IPS-15b (cell line): Measurements from ENCODE around the gene FCN2.

Experiments used
- H3K27me3 ChIP-seq: one replicate; pipeline ENCODE4 v1.6.1; 2013; ENCODE audit warnings: low read length; ENCODE audit not compliant: control insufficient read depth, insufficient read depth
- H3K36me3 ChIP-seq: one replicate; pipeline ENCODE4 v1.6.1; 2013; ENCODE audit warnings: low read length; ENCODE audit not compliant: control insufficient read depth, insufficient read depth
- H3K4me1 ChIP-seq: one replicate; pipeline ENCODE4 v1.6.1; 2013; ENCODE audit warnings: mild to moderate bottlenecking, low read length; ENCODE audit not compliant: control insufficient read depth, insufficient read depth
- H3K4me3 ChIP-seq: one replicate; pipeline ENCODE4 v1.5.1; 2013; ENCODE audit warnings: low read depth, low read length
- H3K9ac ChIP-seq: one replicate; pipeline ENCODE4 v1.6.1; 2013; ENCODE audit warnings: low read depth, mild to moderate bottlenecking, low read length
- H3K9me3 ChIP-seq: one replicate; pipeline ENCODE4 v1.6.1; 2013; ENCODE audit warnings: mild to moderate bottlenecking, low read length; ENCODE audit not compliant: control insufficient read depth, insufficient read depth

Gene FCN2

DNA sequence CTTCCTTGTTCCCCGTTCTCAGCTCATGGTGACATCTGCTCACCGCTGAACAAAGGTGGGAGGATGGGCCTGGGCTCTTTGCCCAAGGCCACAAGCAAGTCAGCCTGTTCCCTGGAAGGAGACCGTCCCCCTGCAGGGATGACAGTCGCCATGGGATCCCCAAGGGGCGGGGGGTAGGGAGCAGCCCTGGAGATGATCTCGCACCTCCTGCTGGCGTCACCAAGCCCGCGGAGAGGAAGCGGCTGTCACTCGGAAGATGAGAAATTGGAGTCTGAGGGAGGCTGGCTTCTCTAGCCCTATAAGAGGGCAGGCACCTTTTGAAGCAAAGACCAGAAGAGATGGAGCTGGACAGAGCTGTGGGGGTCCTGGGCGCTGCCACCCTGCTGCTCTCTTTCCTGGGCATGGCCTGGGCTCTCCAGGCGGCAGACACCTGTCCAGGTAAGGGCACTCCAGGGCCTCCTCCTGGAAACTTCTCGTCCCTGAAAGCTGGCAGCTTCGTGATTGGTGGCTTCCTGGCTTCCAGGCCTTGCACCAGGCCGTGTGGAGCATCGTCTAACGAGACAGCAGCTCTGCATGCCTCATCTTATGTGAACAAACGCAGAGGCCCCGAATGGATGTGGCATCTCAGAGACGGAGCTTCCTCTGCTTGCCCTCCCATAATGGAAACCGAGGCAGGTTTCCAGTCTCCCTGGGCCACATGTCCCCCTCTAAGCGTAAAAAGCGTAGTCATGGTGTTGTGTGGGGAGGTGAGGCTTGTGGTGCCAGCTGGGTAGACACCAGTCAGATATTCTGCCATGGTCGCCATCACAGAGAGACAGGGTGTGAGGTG, at the start of gene FCN2:
Gene FCN2 (plus strand): TSS at position 327 of the 829 bp plus-strand sequence. CDS start 12 bp downstream, at position 339.
- no peaks in the 10 kb centered on the region for H3K36me3 ChIP-seq
- no peak within 1 kb of the TSS for H3K9ac ChIP-seq
- H3K27me3 ChIP-seq: no peaks in the 10 kb centered on the region
- H3K9me3 ChIP-seq: no peaks in the 10 kb centered on the region
- no peaks in the 10 kb centered on the region for H3K4me1 ChIP-seq
- no peak within 1 kb of the TSS for H3K4me3 ChIP-seq

DNA sequence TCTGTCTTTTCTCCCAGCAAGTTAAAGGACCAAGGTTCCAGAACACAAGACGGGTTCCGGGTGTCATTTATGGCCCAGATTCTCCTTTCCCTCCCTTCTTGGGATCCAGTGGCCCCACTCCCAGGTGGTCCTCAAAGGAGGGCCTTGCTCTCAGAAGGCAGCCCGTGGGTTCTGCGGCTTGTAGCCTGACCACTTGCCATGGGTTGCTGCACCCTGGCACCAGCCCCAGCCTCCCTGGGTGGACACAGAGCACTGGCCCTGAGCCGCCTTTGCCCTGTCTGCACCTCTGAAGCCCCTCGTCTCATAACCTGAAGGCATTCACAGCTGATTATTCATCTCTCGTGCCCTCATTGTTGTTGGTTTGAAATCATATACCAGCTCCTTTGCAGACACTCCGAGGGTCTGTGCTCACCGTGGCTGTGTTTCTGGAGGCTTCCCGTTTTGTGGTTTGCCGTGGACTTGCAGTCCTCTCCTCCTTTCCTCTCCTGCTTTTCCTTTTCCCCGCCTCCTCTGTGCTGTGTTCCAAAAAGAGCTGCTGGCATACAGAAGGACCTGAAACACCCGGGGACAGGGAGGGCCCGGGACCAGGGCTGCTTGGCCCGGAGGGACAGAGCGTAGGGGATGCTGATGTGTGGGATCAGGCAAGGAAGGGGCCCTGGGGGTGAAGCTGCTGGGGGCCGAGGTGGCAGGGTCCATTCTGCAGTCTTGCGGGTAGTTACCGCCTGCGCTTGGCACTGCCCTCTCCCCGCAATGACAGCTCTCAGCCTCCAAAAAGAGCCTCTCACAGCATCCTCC, 49.5 kb upstream of the FCN2 start:
- Histone ChIP-seq H3K27me3 (no peaks in the 10 kb centered on the region), H3K9me3 (no peaks in the 10 kb centered on the region), H3K4me1 (no peaks in the 10 kb centered on the region), H3K36me3 (no peaks in the 10 kb centered on the region), H3K9ac (no peak overlapping the region), H3K4me3 (no peak overlapping the region)

DNA sequence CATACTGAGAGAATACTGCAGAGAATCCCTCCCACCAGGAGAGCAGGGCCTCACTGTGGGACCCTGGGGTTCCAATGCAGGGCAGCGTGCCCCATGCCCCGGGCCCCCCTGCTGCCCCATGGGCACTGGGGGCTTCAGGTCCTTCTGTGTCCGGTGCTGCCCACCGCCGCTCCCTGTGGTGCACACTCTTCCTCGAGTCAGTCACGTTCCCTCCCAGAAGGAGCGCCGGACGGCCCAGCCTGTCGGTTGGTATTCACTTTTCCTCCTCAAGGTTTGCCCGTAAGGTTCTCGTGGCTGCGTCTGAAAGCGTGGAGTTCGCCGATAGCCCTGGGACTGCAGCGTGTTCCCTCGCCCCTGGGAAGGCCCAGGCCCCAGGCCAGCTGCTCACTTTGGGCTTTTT, 48.1 kb upstream of the FCN2 start:
- Histone ChIP-seq H3K27me3 (no peaks in the 10 kb centered on the region), H3K9ac (no peak overlapping the region), H3K9me3 (no peaks in the 10 kb centered on the region), H3K4me3 (no peak overlapping the region), H3K4me1 (no peaks in the 10 kb centered on the region), H3K36me3 (no peaks in the 10 kb centered on the region)

DNA sequence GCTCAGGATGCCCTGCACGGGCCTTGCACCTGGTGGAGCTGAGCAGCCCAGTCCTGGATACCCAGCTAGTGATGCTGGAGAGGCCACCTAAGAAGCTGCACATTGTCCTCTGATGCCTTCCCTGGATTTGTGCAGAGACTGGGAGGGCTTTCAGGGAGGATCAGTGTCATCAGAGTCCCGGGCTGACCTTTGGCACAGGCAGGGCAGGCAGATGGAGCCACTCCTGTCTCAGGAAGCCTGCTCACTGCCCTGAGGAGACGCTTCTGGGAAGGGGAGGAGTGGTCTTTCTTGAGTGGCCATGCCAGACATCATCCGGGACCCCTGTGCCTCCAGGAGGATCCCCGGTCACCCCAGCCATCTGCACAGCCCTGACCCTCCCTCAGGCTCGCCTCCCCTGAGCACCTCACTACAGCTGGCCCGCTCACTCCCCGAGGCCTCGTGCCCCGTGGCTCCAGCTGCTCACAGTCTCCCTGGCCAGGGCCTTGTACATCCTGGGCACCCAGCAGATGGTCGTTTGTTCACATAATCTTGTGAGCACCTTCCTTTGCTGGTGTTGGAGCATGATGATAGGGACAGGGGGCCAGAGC, 47.2 kb upstream of the FCN2 start:
- Histone ChIP-seq H3K9ac (no peak overlapping the region), H3K27me3 (no peaks in the 10 kb centered on the region), H3K4me1 (no peaks in the 10 kb centered on the region), H3K4me3 (no peak overlapping the region), H3K36me3 (no peaks in the 10 kb centered on the region), H3K9me3 (no peaks in the 10 kb centered on the region)

DNA sequence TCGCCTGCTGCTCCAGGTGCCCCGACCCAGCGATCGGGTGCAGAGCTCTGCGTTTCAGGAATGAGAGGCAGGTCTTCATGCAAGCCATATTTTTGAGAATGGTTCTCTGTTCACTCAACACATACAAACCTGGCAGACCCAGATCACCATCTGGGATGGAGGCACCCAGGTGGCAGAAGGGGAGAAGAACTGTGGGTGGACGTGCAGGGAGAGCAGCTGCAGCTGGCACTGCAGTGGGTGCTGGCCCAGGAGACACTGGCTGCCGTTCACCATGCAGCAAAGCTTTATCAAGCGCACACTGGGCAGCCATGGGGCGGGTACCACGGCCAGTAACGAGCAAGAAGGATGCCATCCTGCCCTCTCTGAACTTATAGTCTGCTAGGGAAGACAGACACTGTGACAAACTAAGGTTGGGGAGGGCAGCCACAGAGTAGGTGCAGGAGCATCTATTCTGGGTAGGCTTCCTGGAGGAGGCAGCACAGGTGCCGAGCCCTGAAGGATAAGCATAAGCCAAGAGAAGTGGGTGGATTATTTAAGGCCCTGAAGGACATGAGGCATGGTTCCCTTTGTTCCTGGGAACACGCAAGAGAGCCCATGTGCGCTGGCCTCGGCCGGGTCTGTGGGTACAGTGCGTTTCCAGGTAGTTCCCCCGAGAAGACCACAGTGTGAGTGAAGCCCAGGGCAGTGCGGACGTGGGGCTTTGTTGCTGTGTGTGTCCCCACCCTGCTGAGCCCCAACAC, 46.2 kb upstream of the FCN2 start:
- Histone ChIP-seq H3K36me3 (no peaks in the 10 kb centered on the region), H3K9me3 (no peaks in the 10 kb centered on the region), H3K4me1 (no peaks in the 10 kb centered on the region), H3K4me3 (no peak overlapping the region), H3K27me3 (no peaks in the 10 kb centered on the region), H3K9ac (no peak overlapping the region)

DNA sequence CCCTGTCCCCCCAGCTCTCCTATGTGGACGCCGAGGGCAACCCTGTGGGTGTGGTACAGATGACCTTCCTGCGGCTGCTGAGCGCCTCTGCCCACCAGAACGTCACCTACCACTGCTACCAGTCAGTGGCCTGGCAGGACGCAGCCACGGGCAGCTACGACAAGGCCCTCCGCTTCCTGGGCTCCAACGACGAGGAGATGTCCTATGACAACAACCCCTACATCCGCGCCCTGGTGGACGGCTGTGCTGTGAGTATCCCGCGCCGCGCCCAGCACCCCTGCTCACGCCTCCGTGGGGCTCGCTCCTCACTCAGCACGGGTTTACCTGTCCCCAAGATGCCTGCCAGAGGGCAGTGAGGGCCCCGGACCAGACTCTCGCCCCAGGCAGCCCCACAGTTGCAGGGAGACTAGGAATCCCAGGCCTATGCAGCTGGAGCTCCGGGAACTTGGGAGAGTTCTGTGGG, 45.6 kb upstream of the FCN2 start:
- Histone ChIP-seq H3K4me3 (no peak overlapping the region), H3K9ac (no peak overlapping the region), H3K9me3 (no peaks in the 10 kb centered on the region), H3K4me1 (no peaks in the 10 kb centered on the region), H3K27me3 (no peaks in the 10 kb centered on the region), H3K36me3 (no peaks in the 10 kb centered on the region)

DNA sequence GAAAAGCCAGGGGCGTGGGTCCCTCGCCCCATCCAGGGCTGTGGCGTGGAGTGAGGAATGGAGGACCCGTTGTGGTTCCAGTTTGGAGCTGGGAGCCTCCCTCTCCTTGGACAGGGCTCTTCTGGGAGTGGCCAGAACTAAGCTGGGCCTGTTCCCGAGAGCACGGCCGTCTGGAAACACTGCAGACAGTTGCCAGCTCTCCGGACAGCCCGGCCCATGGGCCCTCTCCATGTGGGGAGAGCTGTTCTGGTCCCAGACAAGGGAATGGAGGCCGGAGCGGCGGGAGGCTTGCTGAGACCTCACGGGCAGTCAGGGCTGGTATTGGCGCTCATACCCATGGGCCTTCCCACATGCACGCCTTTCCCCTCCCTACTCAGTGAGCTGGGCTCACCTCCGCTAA, 45.2 kb upstream of the FCN2 start:
- no peaks in the 10 kb centered on the region for H3K4me1 ChIP-seq
- no peak overlapping the region for H3K9ac ChIP-seq
- no peak overlapping the region for H3K4me3 ChIP-seq
- no peaks in the 10 kb centered on the region for H3K27me3 ChIP-seq
- H3K36me3 ChIP-seq: no peaks in the 10 kb centered on the region
- H3K9me3 ChIP-seq: no peaks in the 10 kb centered on the region

DNA sequence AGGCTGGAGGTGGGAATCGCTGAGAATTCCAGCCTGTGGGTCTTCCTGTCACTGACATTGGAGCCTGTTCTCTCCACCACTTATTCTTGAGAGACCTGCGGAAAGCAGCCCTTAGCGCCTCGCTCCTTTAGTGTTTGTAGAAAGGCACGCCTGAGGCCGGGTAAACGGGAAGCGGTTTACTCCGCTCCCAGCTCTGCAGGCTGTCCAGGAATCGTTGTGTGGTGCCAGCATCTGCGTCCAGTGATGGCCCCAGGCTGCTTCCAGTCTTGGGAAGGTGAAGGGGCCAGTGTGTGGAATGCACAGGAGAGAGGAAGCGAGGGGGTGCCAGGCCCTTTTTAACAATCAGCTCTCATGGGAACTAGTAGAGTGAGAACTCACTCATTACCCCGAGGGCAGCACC, 44.6 kb upstream of the FCN2 start:
- no peaks in the 10 kb centered on the region for H3K36me3 ChIP-seq
- no peak overlapping the region for H3K9ac ChIP-seq
- no peaks in the 10 kb centered on the region for H3K27me3 ChIP-seq
- no peaks in the 10 kb centered on the region for H3K9me3 ChIP-seq
- H3K4me1 ChIP-seq: no peaks in the 10 kb centered on the region
- H3K4me3 ChIP-seq: no peak overlapping the region

DNA sequence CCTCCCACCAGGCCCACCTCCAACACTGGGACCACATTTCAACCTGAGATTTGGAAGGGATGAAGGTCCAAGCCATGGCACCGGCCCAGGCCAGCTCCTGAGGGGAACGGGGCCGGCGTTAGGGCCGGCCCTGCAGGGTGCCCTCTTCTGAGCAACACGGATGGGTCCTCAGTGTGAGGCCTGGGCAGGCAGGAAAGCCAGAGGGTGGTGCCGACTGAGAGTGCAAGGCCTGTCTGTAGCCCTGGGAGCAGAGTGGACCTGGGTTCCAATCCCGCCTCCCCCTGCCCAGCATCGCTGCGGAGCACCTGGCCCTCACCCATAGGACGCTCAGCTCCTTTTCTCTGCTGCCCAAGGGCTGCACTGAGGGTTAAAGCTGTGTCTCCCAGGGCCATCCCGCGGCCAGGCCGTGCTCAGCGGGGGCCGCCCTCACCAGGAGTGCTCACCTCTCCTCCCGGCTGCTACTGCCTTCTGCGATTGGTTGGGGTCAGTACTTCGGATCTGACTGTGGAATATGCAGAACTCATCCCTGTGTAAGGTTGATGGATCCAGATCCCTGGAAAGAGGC, 44.1 kb upstream of the FCN2 start:
- H3K9me3 ChIP-seq: no peaks in the 10 kb centered on the region
- no peaks in the 10 kb centered on the region for H3K4me1 ChIP-seq
- H3K4me3 ChIP-seq: no peak overlapping the region
- H3K27me3 ChIP-seq: no peaks in the 10 kb centered on the region
- H3K9ac ChIP-seq: no peak overlapping the region
- no peaks in the 10 kb centered on the region for H3K36me3 ChIP-seq

DNA sequence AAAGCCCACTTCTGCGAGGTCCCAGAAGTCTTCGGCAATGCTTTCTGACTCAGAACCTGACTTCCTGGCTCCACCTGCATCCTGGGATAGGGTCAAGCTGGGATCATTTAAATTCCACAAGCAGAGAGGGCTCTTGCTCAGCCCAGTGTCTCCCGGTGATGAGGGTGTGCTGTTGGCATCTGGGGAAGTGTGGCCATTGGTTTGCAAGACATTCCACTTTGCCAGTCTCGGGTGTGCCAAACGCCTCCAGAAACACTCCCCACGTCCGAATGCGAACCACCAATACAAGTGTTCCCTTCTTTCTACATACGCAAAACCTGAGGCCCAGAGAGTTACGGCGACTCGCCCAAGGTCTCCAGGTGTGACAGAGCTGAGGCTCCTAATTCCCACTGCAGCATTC, 43.1 kb upstream of the FCN2 start:
- H3K9ac ChIP-seq: no peak overlapping the region
- H3K9me3 ChIP-seq: no peaks in the 10 kb centered on the region
- no peaks in the 10 kb centered on the region for H3K27me3 ChIP-seq
- H3K4me1 ChIP-seq: no peaks in the 10 kb centered on the region
- no peak overlapping the region for H3K4me3 ChIP-seq
- H3K36me3 ChIP-seq: no peaks in the 10 kb centered on the region
